Mononuclear cell (primary cell): ENCODE data around the gene ZNF705A. TPM values are rescaled to one million over a fixed set of nuclear protein-coding genes. Genes with fewer than 3 reads are reported as not detected.
"Not testable (repeated sequence)": the region's sequence is repeated elsewhere in the genome, so short reads cannot be mapped to it uniquely, and the experiment has no call there.

Source experiments
- H3K27me3 ChIP-seq: 2 replicates; pipeline ENCODE4 v1.6.0; 2011; ENCODE audit warnings: low read length, control low read depth; ENCODE audit not compliant: insufficient read depth
- H3K4me1 ChIP-seq: 2 replicates; pipeline ENCODE4 v1.5.1; 2011; ENCODE audit warnings: mild to moderate bottlenecking, low read length, control low read depth; ENCODE audit not compliant: insufficient read depth
- H3K4me3 ChIP-seq: 2 replicates; pipeline ENCODE4 v1.5.1; 2011; ENCODE audit warnings: mild to moderate bottlenecking, low read length, moderate library complexity
- H3K9me3 ChIP-seq: 2 replicates; pipeline ENCODE4 v1.5.1; 2011; ENCODE audit warnings: low read depth, mild to moderate bottlenecking, control low read depth, low read length
- total RNA-seq: library from RNA; depleted of rRNA; stranded (reverse); fragments of >200 nt; gene quantifications from one replicate; pipeline ENCODE4 v1.2.3, GENCODE V29; 2012

The ZNF705A gene
- total RNA-seq, 1 donor, result 0.10 TPM

DNA sequence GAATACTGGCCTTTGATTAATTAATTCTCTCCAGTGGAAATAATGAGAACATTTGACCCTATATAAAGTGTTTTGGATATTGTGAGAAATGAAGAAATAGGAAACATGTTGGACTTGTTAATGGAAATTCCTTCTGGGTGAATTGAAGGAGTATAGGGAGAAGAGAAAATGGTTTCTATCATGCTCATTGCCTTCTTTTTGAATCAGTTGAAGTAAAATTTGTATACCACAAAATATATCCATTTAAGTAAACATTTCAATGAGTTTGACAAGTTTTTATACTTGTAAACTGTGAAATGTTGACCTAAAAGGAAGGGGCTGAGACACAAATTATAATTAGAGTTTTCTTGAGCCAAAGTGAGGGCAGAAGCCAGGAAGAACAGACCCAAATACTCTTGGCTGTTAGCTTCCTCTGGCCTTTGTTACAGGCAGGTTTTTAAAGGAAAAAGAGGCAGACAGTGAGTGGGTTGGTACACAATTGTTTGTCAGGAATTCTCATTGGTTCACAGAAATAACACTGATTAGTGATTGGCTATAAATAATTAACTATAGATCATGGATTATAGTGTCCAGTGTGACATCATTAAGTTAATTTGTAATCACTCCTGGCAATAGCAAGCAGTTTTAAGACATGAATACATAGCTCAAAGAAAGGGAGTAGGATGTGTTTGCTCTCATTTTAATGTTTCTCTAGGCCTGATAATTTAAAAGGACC lies 826 bp downstream of the ZNF705A start:
- H3K4me3 ChIP-seq, result no peak overlapping the region
- peaks cover 25% of the 10 kb centered on the region for H3K4me1 ChIP-seq
- no peaks in the 10 kb centered on the region for H3K27me3 ChIP-seq
- H3K9me3 ChIP-seq, result no peaks in the 10 kb centered on the region

DNA sequence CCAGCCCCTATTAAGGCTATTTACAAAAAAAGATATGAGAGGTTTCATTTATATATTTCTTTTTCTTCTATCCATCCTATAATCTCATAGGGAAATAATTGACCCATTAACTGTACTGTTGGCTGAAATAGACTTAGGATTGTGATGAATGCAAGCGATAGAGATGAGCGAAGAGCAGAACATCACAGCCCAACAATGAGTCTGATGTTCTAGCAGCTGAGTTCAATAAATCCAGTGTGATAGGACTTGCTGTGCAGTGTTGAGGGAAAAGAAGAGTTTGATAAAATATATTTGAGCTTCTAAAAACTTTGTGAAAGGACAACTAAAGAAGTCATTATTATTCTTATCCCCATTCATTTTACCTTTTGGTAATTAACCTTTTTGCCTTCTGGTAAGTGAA lies 16.1 kb downstream of the ZNF705A start:
- not testable (repeated sequence) for H3K4me1 ChIP-seq, H3K9me3 ChIP-seq, H3K4me3 ChIP-seq, H3K27me3 ChIP-seq

DNA sequence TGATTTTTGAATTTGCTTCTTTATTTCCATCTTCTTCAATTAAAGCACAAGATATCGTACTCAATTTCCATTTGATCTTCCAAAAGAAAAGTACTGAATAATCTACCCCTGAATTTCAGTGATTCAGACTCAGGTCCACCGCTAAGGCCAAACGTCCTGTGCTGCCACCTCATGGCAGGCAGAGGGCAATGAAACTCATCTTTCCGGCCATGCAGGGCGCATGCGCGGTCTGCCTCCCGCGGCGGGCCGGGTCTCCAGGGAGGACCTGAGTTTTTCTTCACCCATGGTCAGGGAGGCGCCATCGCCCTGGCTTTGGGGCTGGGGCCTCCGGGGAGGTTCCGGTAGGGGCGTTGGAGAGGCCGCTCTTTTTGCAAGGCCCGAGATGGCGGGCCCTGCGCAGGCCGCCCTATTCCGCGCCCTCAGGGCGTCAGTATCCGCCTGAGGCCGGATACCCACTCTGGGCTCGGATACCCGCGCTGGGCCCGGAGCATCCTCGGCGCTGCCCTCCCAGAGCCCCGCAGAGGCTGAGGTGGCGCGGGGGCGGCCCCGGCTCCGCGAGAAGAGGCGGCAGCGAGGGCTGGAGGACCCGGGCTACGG lies 23.3 kb downstream of the ZNF705A start:
- H3K9me3 ChIP-seq, H3K27me3 ChIP-seq, H3K4me1 ChIP-seq: not testable (repeated sequence)
- H3K4me3 ChIP-seq, result peak overlapping the region; percentile 47

DNA sequence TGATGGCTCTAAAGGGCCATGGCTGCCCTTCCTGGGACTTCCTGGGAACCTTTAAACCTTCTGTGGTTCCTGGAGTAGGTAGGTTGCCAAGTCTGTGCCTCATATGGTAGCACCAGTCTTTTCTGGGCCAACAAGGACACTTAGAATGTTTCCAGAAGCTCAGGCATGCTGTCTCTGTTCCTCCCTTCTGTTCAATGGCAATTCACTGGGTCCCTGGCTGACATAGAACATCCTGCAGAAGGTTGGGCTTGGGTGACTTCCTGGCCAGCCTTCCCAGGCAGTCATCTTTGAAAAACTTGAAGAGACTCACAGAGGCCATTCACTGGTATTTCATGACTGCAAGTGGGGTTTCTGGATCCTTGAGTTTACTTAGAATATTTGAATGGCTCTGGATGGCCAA lies 24.5 kb downstream of the ZNF705A start:
- H3K27me3 ChIP-seq, H3K9me3 ChIP-seq, H3K4me3 ChIP-seq: not testable (repeated sequence)

DNA sequence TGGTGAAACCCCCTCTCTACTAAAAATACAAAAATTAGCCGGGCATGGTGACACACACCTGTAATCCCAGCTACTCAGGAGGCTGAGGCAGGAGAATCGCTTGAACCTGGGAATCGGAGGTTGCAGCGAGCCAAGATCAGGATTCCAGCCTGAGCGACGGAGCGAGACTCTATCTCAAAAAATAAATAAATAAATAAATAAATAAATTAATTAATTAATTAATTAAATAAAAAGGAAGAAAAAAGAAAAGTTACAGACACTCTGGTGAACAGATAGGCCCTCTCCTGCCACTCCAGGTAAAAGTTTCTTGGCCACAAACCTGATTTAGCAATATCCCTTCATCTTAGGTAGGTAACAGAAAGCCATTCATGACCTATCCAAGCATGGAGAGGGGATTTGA lies 26.1 kb downstream of the ZNF705A start:
- not testable (repeated sequence) for H3K4me3 ChIP-seq

More for the DNA sequence above, 24.5 kb downstream of the ZNF705A start:
- H3K4me1 ChIP-seq, result not testable (repeated sequence)

DNA sequence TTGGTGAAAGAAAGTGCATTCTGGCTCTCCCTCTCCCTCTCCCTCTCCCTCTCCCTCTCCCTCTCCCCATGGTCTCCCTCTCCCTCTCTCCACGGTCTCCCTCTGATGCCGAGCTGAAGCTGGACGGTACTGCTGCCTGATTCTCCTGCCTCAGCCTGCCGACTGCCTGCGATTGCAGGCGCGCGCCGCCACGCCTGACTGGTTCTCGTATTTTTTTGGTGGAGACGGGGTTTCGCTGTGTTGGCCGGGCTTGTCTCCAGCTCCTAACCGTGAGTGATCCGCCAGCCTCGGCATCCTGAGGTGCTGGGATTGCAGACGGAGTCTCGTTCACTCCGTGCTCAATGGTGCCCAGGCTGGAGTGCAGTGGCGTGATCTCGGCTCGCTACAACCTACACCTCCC lies 26.5 kb downstream of the ZNF705A start:
- H3K4me1 ChIP-seq, H3K9me3 ChIP-seq, H3K4me3 ChIP-seq, H3K27me3 ChIP-seq: not testable (repeated sequence)

More for the DNA sequence above, 26.1 kb downstream of the ZNF705A start:
- not testable (repeated sequence) for H3K9me3 ChIP-seq, H3K4me1 ChIP-seq, H3K27me3 ChIP-seq

DNA sequence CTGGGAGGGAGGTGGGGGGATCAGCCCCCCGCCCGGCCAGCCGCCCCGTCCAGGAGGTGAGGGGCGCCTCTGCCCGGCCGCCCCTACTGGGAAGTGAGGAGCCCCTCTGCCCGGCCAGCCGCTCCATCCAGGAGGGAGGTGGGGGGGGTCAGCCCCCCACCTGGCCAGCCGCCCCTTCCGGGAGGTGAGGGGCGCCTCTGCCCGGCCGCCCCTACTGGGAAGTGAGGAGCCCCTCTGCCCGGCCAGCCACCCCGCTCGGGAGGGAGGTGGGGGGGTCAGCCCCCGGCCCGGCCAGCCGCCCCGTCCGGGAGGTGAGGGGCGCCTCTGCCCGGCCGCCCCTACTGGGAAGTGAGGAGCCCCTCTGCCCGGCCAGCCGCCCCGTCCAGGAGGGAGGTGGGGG lies 27.4 kb downstream of the ZNF705A start:
- not testable (repeated sequence) for H3K4me1 ChIP-seq, H3K27me3 ChIP-seq, H3K4me3 ChIP-seq, H3K9me3 ChIP-seq

DNA sequence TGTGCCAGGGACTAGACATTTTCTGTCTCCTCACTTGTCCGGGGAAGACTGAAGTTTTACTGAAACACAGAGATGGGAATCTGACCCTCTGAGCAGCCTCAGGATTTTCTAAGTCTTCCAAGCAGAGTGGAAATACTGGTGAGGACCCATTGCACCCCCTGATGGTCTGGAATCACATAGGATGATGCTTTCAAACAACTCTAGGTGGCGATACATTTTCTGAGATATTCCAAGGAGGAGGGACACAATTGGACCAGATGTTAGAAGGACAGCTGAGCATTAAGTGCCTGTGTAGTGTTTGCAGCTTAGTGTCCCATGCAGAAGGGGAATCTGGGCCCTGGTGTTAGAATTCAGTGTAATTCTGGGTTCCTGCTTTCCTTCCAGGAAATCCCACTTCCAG lies 31.3 kb downstream of the ZNF705A start:
- not testable (repeated sequence) for H3K4me3 ChIP-seq, H3K27me3 ChIP-seq, H3K9me3 ChIP-seq, H3K4me1 ChIP-seq

DNA sequence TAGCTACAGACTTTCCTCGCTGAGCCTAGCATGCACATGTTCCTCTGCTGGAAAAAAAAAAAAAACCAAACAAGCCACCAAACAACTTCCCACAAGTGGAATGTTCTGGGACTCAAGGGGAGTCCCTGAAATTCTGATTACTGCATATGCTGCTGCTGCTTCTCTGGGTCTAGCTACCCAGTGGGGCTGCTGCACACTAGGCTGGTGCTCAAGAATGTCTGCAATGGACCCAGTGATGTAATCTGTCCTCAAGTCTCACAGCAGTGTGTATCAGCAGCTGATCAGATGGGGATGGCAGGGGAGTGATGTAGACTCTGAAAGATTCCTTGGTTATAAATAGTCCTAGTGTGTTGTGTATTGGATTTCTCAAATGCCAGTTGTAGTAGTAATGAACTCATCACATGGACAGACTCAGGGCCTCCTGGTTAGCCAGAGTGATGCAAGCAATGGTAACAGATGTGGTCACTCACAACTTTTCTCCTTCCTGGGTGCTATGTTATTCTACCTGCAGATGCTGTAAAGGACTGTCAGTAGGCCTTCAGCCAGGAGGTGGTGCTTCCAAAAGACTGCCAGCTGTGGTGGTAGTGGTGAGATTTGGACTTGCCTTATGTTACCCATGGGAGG lies 41.0 kb downstream of the ZNF705A start:
- H3K9me3 ChIP-seq, H3K27me3 ChIP-seq, H3K4me1 ChIP-seq, H3K4me3 ChIP-seq: not testable (repeated sequence)

DNA sequence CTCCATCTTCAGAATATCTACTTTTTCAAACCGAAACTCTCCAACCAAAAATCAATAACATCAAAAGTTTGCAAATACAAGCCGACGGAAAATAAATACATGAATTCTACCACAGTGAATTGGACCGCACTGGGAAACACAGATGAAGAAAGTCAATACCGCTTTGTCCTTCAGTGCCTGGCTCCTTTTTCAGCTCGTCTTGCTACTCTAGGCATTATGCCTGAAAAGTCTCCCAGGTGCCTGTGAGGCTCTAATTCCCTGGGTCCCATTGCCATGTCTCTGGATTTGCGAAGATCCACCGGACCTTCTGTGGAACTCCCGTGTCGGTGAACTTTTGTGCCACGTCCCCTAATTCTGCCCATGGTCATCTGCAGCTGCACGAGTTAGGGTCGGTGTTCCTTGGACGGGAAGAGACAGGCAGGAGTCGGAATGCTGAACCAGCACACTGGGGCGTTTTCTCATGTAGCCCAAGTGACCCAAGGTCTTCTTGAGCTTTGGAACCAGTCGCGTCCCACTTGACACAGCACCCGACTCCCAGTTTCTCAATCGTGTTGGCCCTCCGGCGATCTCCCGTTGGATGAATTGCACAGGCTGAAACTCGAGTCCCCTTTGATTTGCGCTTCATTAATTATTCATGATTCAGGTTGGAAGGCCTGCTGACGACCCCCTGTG lies 62.0 kb downstream of the ZNF705A start:
- H3K4me1 ChIP-seq, H3K27me3 ChIP-seq, H3K4me3 ChIP-seq, H3K9me3 ChIP-seq: not testable (repeated sequence)

DNA sequence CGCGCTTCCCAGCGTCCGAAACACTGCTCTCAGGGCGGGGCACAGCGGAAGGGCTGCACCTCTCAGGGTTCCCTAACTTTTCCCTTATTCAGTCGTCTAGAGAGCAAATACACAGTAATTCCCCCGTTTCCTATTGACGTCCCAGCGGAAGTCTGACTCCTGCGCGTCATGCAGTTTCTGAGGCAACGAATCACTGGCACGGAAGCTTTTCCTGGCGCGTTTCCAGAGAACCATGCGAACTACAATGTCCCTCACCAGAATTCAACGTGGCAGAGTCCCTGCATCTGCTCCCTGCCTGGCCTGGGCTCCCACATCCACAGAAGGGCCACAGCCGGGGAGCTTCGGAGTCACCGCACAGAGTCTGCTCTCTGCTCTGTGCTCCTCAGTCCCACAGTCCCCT lies 64.6 kb downstream of the ZNF705A start:
- not testable (repeated sequence) for H3K27me3 ChIP-seq, H3K4me1 ChIP-seq, H3K4me3 ChIP-seq

DNA sequence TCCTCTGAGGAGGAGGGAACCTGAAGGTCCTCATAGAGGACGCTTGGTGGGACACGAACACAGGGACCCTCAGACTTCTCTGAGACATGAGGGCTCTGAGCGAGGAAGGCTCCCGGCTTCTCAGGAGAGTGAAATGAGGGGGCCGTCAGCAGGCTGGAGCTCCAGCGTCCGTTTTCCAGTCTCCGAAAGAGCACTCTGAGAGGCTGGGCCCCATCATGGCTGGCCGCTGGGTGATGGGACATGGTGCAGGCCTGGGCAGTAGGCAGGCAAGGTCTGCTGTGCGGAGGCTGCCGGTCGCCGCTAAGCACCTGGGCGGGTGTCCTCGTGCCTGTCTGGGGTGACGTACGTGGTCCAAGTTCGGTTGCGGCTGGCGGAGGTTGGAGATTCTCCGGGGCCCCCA lies 65.0 kb downstream of the ZNF705A start:
- not testable (repeated sequence) for H3K4me3 ChIP-seq, H3K9me3 ChIP-seq, H3K27me3 ChIP-seq, H3K4me1 ChIP-seq

More for the DNA sequence above, 64.6 kb downstream of the ZNF705A start:
- H3K9me3 ChIP-seq, result not testable (repeated sequence)

DNA sequence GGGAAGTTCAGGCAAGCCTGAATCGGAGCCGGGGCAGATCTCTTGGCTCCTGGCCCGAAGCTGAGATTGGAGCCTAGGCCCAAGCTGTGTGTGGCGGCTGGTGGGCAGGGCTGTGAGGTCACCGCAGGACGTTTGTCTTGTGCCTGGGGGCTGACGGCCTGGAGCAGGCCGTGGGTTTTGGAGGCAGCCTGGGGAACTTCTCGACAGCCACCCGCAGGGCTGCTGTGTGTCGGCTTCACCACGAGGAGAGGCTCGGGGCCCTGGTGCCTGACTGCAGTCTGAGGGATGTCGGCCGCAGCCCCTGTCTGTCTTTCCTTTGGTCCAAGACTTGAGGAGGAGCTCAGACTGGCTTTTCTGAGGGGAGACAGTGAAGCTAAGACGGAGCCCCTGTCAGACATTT lies 65.5 kb downstream of the ZNF705A start:
- not testable (repeated sequence) for H3K4me1 ChIP-seq, H3K27me3 ChIP-seq, H3K4me3 ChIP-seq, H3K9me3 ChIP-seq

DNA sequence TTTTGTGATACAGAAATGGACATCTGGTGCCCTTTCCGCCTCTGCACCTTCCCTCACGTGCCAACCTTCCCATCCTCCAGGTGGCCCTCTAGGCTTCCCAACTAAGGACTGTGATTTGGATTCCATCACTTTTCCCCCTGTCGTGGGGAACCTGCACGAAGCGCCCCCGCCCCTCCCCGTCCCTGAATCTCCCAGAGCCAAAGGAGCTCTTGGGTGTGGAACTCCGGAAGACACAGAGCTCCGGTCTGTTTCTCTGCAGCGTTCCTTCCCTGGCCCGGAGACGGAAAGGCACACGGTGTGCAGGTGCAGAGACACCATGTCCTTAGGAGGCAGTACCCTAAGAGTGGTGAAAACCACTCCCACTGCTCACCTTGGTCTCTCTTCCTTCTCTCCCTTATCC lies 66.8 kb downstream of the ZNF705A start:
- not testable (repeated sequence) for H3K4me3 ChIP-seq, H3K9me3 ChIP-seq, H3K4me1 ChIP-seq, H3K27me3 ChIP-seq

DNA sequence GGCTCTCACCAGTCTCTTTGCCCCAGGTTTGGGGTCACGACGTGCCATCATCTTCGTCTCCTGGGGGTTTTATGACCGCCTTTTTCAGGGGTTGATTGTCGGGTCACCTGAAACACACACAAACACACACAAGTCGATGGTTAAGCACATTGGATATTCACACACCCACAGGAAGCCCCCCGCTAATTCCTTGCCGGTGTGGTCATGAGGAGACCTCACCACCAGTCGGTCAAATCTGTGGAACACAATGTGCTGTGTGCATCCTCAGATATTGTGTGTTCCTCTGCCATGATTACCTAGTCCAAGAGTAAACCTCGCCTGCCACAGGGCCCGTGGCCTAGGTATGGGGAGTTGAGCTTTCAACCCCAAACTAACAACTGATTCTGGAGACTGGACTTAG lies 68.0 kb downstream of the ZNF705A start:
- not testable (repeated sequence) for H3K9me3 ChIP-seq, H3K4me3 ChIP-seq, H3K4me1 ChIP-seq, H3K27me3 ChIP-seq

DNA sequence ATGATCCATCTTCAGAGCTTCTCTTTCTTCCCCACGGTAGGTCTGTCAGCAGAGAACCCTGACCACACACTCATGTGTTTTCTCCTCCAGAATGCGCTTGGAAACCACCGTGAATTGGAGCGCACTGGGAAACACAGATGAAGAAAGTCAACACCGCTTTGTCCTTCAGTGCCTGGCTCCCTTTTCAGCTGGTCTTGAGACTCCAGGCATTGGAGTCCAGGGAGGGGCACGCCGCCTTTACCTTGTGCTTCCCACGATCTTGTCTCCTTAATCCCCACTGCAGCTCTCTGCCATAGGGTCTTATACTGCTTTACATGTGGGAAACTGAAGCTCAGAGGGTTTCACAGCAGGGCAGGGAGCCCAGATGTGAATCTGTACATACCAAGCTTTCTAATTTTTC lies 69.5 kb downstream of the ZNF705A start:
- no peaks in the 10 kb centered on the region for H3K9me3 ChIP-seq
- no peaks in the 10 kb centered on the region for H3K27me3 ChIP-seq
- H3K4me3 ChIP-seq, result no peak overlapping the region
- no peaks in the 10 kb centered on the region for H3K4me1 ChIP-seq
